Skeletal muscle satellite cell (primary cell): Measurements from ENCODE around the gene RAN. TPM values are rescaled to one million over a fixed set of nuclear protein-coding genes. Genes with fewer than 3 reads are reported as not detected.
A peak's percentile ranks its signal among the peaks of the same experiment; 100 is the strongest.

Source experiments
- H3K27me3 ChIP-seq: 2 replicates; pipeline ENCODE4 v1.7.0; 2013; ENCODE audit warnings: low read length; ENCODE audit not compliant: control insufficient read depth, insufficient read depth
- H3K36me3 ChIP-seq: 2 replicates; pipeline ENCODE4 v1.7.0; 2013; ENCODE audit warnings: mild to moderate bottlenecking, control low read depth, low read length; ENCODE audit not compliant: insufficient read depth
- H3K4me1 ChIP-seq: 2 replicates; pipeline ENCODE4 v1.7.0; 2013; ENCODE audit warnings: low read length; ENCODE audit not compliant: control insufficient read depth, insufficient read depth
- H3K4me2 ChIP-seq: 2 replicates; pipeline ENCODE4 v1.7.0; 2013; ENCODE audit warnings: mild to moderate bottlenecking, low read length
- H3K4me3 ChIP-seq: 2 replicates; pipeline ENCODE4 v1.7.0; 2013; ENCODE audit warnings: low read length
- H3K9ac ChIP-seq: 2 replicates; pipeline ENCODE4 v1.7.0; 2013; ENCODE audit warnings: mild to moderate bottlenecking, low read depth, low read length, moderate library complexity
- H3K9me3 ChIP-seq: replicated peaks from 2 replicates; pipeline ENCODE4 v1.7.0; 2013; ENCODE audit warnings: mild to moderate bottlenecking, control low read depth, low read length
- total RNA-seq: library from RNA; depleted of rRNA; stranded (reverse); fragments of >200 nt; gene quantifications from 2 replicates; pipeline ENCODE4 v1.2.3, GENCODE V29; 2012; rRNA removed

Gene RAN
- total RNA-seq: 838 and 860 TPM in 2 replicates

- H3K4me2 ChIP-seq: peak within 1 kb of the TSS; percentile 88
- H3K27me3 ChIP-seq: no peaks in the 10 kb centered on the region
- H3K4me3 ChIP-seq: peak within 1 kb of the TSS; percentile 89
- H3K4me1 ChIP-seq: peaks cover 20% of the 10 kb centered on the region
- H3K9me3 ChIP-seq: no peaks in the 10 kb centered on the region
- H3K36me3 ChIP-seq: peaks cover 41% of the 10 kb centered on the region
- H3K9ac ChIP-seq: peak within 1 kb of the TSS; percentile 93
Observed at GRCh38 chr12:130871286-130872178, at the start of gene RAN. TSS of gene RAN (plus strand) at chr12:130872066. CDS start at chr12:130872594, 528 bp downstream.

- H3K4me2 ChIP-seq: peak overlapping the region; percentile 7
- H3K36me3 ChIP-seq: peaks cover 35% of the 10 kb centered on the region
- peak overlapping the region; percentile 31 for H3K4me3 ChIP-seq
- no peaks in the 10 kb centered on the region for H3K27me3 ChIP-seq
- H3K4me1 ChIP-seq: peaks cover 31% of the 10 kb centered on the region
- no peaks in the 10 kb centered on the region for H3K9me3 ChIP-seq
- peak overlapping the region; percentile 54 for H3K9ac ChIP-seq
Observed at GRCh38 chr12:130825771-130826150, 46.1 kb upstream of the RAN start.

GRCh38 chr12:130826151-130826801, 45.6 kb upstream of the RAN start:
- Histone ChIP-seq H3K9ac (peak overlapping the region; percentile 54), H3K9me3 (no peaks in the 10 kb centered on the region), H3K36me3 (peaks cover 31% of the 10 kb centered on the region), H3K4me1 (peaks cover 31% of the 10 kb centered on the region), H3K4me3 (peak overlapping the region; percentile 31), H3K27me3 (no peaks in the 10 kb centered on the region), H3K4me2 (peak overlapping the region; percentile 7)

- Histone ChIP-seq H3K9me3 (no peaks in the 10 kb centered on the region), H3K4me3 (no peak overlapping the region)
Observed at GRCh38 chr12:130827432-130827831, 44.4 kb upstream of the RAN start.

GRCh38 chr12:130828895-130829294, 43.0 kb upstream of the RAN start:
- peaks cover 12% of the 10 kb centered on the region for H3K36me3 ChIP-seq
- H3K9me3 ChIP-seq: no peaks in the 10 kb centered on the region
- peaks cover 52% of the 10 kb centered on the region for H3K4me1 ChIP-seq
- no peak overlapping the region for H3K9ac ChIP-seq
- no peaks in the 10 kb centered on the region for H3K27me3 ChIP-seq
- H3K4me2 ChIP-seq: peak overlapping the region; percentile 10
- H3K4me3 ChIP-seq: no peak overlapping the region

More at GRCh38 chr12:130827432-130827831, 44.4 kb upstream of the RAN start:
- Histone ChIP-seq H3K36me3 (peaks cover 25% of the 10 kb centered on the region), H3K4me1 (peaks cover 38% of the 10 kb centered on the region), H3K27me3 (no peaks in the 10 kb centered on the region), H3K9ac (no peak overlapping the region), H3K4me2 (no peak overlapping the region)

GRCh38 chr12:130829391-130830245, 42.2 kb upstream of the RAN start:
- peaks cover 52% of the 10 kb centered on the region for H3K4me1 ChIP-seq
- no peak overlapping the region for H3K4me3 ChIP-seq
- no peak overlapping the region for H3K9ac ChIP-seq
- H3K27me3 ChIP-seq: no peaks in the 10 kb centered on the region
- H3K9me3 ChIP-seq: no peaks in the 10 kb centered on the region
- H3K36me3 ChIP-seq: peaks cover 8% of the 10 kb centered on the region
- peak overlapping the region; percentile 10 for H3K4me2 ChIP-seq

GRCh38 chr12:130830246-130830551, 41.7 kb upstream of the RAN start:
- H3K9ac ChIP-seq: no peak overlapping the region
- H3K9me3 ChIP-seq: no peaks in the 10 kb centered on the region
- H3K4me1 ChIP-seq: peaks cover 51% of the 10 kb centered on the region
- no peak overlapping the region for H3K4me2 ChIP-seq
- peaks cover 6% of the 10 kb centered on the region for H3K36me3 ChIP-seq
- no peak overlapping the region for H3K4me3 ChIP-seq
- no peaks in the 10 kb centered on the region for H3K27me3 ChIP-seq

- H3K36me3 ChIP-seq: peaks cover 2% of the 10 kb centered on the region
- no peak overlapping the region for H3K9ac ChIP-seq
- H3K9me3 ChIP-seq: no peaks in the 10 kb centered on the region
- H3K27me3 ChIP-seq: no peaks in the 10 kb centered on the region
- H3K4me3 ChIP-seq: no peak overlapping the region
- H3K4me1 ChIP-seq: peaks cover 40% of the 10 kb centered on the region
- no peak overlapping the region for H3K4me2 ChIP-seq
Observed at GRCh38 chr12:130831246-130831645, 40.6 kb upstream of the RAN start.

GRCh38 chr12:130831876-130832405, 39.9 kb upstream of the RAN start:
- H3K4me2 ChIP-seq: no peak overlapping the region
- H3K9me3 ChIP-seq: no peaks in the 10 kb centered on the region
- H3K36me3 ChIP-seq: peaks cover 2% of the 10 kb centered on the region
- H3K9ac ChIP-seq: no peak overlapping the region
- H3K27me3 ChIP-seq: no peaks in the 10 kb centered on the region
- H3K4me1 ChIP-seq: peaks cover 34% of the 10 kb centered on the region
- H3K4me3 ChIP-seq: no peak overlapping the region

GRCh38 chr12:130832561-130833209, 39.2 kb upstream of the RAN start:
- Histone ChIP-seq H3K9ac (peak overlapping the region; percentile 6), H3K4me2 (peak overlapping the region; percentile 78), H3K4me3 (peak overlapping the region; percentile 57), H3K9me3 (no peaks in the 10 kb centered on the region), H3K4me1 (peaks cover 30% of the 10 kb centered on the region), H3K36me3 (peaks cover 2% of the 10 kb centered on the region), H3K27me3 (no peaks in the 10 kb centered on the region)
